ENCODE results near the gene CHST11.

CHST11 gene

DNA sequence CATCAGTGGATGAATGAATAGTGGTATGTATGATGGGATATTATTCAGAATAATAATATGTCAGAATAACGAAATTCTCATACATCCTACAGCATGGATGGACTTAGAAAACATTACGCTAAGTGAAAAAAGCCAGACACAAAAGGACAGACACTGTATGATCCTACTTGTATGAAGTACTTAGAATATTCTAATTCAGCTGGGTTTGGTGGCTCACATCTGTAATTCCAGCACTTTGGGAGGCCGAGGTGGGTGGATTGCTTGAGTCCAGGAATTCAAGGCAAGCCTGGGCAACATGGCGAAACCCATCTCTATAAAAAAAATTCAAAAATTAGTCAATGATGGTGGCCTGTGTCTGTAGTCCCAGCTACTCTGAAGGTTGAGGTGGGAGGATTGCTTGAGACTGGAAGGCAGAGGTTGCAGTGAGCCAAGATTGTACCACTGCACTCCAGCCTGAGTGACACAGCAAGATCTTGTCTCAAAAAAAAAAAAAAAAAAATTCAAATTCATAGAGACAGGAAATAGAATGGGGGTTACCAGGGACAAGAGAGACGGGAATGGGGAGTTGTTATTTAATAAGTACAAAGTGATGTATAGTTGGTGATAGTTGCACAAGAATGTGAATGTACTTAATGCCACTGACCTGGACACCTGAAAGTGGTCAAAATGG lies 132.3 kb downstream of the CHST11 start:
- no peak for DNase-seq

DNA sequence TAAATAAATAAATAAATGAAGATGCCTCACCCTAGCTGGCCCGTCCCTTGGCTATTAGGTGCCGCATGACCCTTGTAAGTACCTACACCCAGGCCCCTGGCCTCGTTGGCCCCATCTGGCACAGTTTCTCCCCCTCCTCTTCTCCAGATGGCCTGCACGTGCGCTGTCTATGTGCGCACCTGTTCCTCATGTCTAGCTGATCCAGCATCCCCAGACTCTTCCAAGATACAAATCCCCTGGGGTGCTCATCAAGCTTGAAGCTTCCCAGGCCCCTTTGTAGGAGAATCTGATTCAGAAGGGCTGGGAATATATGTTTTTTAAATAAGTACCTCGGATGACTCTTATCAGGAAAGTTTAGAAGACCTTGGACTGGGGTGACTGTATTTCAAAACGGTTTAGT lies 133.3 kb downstream of the CHST11 start:
- DNase-seq, result no peak

DNA sequence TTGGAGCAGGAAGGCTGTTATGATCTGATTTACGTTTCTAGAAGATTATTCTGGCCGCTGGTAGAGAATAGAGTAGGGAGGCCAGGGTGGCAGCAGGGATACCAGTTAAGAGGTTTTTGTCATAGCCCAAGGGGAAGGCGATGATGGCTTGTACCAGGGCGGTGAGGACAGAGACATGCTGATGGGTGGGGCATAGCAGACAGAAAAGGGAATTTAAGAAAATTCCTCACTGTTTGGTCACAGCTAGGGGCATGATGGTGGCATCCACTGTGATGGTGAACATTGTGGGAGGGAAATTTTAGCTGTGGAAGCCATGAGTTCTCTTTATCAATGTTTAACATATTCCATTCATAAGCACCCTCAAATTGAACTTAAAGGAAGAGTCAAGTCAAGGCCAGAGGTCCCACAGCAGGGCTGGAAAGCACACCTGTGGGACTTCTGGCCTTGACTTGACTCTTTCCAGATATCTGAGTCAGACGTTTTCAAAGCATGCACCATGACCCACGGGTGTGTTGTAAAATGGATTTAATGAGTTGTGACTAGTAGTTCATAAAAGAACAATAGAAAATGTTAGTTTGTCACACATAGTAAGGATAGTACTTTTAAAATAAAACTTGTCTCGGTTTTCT lies 134.6 kb downstream of the CHST11 start:
- peak in 1 of 2 experiments; percentile 38 for DNase-seq

DNA sequence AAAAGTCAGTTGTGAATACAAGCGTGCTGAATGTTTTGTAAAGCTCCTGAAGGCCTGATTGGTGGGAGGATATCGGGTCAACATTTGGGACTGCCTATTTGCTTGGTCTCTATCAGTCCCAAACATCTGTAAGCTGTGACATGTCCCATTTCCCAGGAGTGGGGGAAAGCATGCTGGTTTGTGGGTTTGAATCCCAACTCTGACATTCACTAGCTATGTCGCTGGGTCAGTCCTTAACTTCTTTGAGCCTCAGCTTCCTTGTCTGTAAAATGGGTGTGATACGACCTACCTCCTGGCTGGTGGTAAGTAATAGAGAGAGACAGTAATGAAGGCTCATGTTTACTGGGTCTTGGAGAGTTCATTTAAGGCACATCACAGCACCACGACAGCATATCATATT lies 136.7 kb downstream of the CHST11 start:
- no peak for DNase-seq

DNA sequence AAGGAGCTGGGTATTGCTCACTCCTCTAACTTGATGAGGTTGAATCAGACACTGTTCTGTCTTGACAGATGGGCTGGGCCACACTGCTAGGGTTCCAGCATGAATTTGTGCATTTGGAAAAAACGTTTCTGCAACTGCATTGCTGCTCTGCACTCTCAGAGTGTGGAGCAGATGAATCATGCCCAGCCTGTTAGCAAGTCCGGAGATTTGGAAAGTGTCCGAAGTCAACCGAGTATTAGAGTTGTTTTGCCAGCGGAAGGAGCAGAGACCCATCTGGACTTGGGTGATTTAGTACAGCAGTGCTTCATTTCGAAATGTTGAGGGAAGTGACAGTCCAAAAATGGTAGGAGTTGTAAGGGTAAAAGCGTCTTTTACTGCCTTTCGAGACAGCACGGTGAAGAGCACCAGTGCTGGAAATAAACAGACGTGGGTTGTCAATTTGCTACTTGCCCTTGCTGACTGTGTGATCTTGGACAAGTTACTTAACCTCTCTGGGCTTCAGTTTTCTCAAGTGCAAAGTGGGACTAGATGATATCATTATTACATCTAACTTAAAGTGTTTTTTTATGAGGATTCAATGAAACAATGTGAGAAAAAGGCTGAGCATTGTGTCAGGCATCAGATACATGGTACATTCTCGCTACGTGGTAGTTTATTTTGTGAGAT lies 139.5 kb downstream of the CHST11 start:
- no peak for DNase-seq

DNA sequence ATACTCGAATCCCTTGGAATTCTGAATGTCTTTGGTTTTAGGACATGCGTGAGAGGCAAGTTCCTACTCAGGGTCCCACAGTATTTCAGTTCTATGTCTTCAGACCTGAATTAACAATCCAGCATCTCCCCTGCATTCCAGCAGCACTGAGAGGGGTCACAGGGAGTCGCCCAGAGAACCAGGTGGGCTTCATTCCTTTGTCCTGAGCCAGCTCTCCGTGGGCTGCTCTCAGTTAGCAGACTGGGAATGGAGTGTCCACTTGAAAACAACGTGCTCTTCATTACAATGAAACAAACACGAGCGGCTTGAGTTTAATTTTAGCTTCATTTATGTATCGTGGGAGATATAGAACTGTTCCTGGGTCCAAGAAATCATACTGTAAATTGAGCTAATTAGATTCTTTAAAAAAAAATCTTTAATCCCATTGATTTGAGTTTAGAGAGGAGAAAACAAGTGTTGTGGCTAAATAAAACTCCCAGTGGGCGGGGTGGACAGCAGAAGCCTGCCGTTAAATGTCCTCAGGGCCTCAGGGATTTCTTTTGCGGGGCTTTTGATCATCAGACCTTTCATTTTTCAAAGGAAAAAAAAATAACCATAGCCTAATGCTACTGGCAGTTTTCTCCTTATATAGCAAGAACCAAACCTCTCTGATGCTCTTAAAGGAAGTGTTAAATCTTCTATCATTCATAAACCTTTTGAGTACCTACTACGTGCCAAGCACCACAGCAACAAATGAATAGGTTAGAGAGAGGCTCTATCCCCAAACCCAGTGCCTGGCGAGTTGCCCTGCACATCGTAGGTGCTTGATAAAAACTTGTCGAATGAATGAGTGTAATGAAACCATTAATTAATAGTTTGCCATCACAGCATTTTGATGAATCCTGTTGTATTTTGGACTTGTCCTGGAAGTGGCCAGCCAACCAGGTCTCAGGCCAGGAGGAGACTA lies 140.4 kb downstream of the CHST11 start:
- DNase-seq, result no peak

DNA sequence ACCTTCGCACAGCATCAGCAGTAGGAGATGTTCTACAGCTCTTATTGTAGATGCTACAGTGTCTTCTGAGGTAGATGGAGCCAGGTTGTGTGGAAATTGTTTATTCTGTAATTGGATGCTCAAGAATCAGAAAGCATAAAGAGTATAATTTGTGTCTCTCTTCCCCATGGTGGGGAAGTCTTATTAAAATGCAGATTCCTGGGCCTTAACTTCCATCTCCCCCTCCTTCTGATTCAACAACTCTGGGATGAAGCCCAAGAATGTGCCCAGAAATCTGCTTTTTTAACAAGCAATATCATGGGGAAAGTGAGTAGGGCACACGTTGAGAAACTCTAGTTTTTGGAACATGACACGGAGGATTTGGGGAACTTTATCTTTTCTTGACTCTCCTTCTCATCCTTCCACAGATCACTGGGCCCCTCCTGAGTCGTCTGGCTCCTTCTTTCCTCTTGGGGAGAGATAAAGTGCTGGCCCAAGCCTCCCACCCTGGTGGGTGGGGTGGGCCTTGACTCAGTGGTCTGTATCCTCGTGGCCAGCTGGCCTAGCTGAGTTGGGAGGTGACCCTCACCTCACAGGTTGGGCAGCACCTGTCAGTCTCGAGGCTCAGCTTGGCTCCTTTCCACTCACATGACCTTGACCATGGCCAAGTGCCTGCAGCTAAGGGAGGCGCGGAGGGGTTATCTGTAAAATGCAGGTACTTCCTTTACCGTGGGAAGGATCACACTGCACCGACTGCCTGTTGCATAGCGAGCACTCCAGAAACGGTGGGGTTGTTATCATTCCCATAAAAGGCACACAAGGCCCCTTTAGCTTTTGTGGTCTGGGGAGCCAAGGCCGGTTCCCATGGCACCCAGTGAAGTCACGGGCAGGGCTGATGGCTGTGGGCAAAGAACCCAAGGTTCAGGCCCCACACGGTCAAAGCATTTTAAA lies 141.9 kb downstream of the CHST11 start:
- no peak for DNase-seq

DNA sequence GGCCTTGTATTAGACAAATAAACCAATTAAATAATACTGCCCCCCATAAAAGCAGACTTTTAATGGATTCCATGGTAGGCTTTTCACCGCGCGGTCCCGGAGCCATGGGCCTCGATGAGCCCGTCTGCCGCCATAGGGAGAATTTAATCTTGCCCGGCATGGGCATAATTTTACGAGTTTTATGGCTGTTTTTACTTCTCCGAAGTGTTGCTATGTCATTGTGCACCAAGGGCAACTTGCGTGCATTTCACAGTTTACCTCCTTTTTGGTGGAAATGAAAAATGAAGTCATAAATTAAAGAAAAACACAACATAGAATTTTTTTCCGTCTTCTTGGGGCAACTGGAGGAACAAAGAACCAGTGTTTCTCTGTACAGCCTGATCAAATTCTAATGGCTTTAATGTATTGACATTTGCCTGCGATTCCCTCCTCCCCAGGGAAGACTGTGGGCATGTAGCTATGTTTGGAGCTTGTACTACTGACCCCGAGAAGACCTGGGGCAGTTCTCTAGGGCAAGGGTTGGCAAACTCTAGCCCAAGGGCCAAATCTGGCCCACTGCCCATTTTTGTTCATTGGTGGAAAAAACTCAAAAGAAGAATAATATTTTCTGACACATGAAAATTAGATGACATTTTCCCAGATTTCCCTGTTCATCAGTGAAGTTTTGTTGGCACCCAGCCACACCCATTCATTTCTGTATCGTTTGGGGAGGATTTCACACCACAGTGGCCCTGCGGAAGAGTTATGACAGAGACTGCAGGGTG lies 142.7 kb downstream of the CHST11 start:
- peak in 1 of 2 experiments; percentile 32 for DNase-seq

DNA sequence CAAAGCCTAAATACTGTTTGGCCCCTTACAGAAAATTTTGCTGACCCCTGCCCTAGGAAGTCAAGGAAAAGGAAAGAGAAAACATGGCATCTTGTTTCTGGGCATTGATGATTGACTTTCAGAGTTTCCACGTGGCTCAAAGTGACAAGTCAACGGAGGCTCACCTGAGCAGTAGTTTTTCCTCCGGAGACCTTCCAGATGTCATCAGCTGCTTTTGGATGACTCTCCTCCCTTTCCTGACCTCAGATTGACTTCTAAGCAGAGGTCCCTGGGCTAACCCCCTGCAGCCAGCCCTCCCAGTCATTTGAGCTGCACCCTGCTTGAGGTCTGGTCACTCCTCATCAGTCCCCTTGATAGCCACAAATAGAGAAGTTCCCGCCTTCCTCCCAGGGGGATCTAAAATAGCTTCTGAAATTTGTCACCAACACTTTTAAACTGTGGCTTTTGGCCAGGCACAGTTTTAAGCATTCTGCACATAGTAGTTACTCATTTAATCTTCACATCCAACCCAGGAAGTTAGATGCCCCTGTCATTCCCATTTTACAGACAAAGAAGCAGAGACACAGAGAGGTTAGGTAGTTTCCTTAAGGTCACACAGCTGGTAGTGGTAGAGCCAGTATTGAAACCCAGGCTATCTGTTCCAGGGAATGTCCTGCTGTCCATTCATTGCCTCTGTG lies 143.4 kb downstream of the CHST11 start:
- no peak for DNase-seq

DNA sequence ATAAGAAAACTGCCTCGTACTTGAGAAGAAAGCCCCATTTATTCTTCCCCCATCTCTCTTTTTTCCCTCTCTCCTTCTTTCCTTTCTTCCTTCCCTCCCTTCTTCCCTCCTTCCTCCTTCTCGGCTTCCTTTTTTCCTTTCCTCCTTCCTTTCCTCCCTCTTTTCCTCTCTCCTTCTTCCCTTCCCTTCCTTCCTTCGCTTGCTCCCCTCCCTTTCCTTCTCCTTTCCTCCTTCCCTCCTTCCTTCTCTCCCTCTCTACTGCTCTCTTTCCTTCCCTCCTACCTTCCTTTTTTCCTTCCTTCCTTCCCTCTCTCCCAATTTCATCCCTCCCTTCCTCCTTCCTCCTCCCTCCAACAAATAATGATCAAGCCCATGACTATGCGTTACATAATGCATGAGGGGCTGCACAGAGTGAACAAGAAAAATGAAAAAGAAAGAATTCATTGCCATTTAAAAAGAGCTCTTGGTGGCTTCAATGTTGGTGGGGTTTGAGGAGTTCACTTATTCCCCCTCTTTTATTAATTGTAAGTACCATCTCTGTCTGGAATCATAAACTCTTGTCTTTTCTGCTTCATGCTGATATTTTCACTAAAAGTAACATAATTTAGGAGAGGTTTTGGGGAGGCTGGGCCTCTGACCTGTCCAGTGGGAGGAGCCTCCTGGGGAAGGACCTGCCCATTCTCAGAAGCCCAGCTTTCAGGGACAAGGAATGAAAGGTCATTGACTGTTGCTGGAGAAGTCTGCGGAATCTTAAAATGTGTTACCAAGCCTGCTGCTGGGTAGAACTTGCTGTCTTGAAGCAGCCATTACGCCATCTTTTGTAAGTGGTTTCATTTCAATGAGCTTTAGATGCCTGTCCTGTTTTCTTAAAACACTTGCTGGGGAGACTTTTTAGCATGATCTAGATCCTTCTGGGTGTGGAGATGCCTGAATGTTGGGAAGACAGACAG lies 144.3 kb downstream of the CHST11 start:
- no peak for DNase-seq

DNA sequence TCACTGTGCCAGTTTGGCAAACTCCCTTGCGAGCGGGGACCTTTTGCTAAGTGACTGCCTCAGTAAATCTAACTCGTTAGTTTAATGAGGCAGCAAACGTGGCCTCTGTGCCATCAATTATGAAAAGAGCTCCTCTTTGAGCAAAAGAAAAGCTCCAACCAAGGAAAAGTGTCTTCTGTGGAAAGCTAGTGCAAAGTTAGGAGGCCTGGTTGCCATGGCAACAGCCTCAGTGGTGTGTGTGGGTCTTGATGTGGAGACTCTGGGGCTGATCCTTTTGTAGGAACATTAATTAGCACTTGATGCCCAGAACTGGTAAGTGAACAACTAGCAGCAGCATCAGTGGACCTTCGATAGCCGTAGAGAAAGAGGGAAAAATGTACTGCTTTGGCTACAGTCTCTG lies 145.7 kb downstream of the CHST11 start:
- no peak for DNase-seq

DNA sequence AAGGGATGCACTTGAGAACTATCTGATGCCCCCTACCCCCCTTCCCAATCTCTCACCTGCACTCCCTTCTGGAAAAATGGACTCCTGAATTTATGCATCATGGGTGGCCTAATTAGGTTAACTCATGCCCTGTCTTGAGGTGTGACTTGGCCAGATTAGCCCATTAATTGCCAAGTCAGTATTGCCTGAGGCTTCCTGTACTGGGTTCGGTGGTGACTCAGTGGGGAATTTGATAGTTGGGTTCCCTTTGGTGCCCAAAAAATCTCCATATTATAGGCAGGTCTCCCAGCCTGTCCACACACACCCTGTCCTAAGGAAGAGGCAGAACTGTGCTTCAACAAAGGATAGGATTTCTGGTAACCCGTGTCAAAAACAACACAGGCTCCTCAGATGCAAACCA lies 146.1 kb downstream of the CHST11 start:
- DNase-seq, result no peak

DNA sequence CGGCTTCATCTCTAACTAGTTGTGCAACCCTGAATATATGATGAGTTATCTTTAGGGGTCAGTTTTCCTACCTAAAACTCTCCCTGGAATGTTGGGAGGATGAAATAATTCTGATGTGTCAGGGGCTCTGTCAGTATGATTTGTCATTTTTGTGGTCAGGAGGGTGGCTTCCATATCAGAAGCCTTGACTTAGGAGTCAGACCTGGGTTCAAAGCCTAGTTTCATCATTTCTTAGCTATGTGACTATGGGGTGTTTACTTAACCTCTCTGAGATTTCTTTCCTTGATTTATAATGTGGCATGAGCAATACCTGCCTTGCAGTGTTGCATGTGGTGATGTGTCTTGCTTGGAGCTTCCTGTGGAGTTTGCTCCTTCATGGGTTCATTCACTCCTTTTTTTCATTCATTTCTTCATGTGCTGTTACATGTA lies 146.8 kb downstream of the CHST11 start:
- DNase-seq, result no peak

DNA sequence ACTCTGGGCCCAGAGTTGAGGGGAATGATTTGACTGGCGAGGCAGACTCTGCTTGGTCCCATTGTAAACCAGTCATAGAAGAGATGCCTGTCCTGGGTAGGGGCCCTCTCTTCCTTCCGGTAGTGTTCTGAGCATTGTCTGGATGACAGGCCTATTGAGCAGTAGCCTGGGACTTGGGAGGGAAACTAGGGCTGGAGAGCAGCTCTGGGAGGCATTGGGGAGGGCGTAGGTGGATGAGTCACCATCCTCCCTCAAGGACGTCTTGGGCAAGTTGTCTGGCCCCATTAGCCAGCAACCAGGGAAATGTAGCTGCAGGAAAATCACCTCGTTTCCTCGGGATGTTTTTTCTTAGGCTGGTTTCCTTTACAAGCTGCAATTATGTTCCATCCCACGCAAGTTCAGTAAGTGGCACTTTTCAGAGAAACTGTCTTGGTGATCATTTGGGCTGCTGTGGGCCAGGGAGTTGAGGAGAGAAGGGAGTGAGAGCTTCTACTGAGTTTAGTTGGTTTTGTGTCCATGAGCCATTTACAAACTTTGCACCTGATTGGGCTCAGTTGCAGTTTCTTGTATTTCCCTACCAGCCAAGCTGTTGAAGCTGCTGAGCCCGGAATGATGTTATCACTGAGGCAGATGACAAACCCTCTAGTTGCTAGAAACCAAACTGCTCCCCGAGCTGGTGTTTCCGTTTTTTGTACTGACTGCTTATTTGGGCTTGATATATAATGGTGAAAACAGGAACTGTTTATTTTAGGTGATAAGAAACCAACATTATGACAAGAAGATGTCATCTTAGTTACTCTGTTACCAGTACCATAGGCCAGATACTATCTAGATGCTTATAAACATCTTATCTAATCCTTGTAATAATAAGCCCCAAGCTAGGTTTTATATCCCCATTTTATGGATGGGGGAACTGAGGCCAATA lies 147.6 kb downstream of the CHST11 start:
- no peak for DNase-seq

DNA sequence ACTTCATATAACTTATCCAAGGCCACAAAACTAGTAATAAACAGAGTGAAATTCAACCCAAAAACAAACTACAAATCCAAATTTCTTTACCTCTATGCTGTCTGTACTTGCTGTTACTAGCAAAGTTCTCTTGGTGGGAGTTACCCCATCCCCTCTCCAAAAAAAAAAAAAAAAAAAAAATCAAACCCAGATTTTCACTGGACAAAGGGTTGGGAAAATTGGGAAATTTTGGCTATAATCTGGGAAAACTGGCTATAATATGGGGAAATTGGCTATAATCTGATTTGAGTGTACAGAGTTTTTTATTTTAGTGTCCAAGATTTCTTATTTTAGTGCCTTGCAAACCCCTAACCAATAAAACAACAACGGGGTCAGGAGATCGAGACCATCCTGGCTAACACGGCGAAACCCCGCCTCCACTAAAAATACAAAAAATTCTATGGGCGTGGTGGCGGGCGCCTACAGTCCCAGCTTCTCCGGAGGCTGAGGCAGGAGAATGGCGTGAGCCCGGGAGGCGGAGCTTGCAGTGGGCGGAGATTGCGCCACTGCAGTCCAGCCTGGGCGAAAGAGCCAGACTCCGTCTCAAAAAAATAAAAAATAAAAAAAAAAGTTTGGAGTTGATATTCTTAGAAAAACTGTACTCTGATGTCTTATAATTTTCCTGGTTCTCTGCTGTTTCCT lies 148.4 kb downstream of the CHST11 start:
- no peak for DNase-seq

DNA sequence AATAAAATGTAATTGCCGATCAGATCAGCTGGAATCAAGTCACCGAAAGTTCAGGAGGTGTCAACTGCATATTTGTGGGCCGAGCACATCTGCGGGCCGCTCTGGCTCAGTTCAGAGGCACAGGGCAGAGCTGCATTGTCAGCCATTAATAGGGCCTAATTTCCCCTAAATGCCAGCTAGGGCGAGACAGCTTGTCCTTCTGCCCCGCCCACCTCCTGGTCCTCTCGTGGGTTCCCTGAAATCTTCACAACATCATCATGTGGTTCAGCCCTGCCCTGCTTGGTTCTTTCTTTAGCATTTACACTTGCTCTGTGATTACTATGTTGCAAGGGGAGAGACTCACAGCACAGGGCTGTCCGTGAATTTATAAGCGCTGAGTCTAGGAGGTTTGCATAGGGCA lies 148.9 kb downstream of the CHST11 start:
- no peak for DNase-seq

DNA sequence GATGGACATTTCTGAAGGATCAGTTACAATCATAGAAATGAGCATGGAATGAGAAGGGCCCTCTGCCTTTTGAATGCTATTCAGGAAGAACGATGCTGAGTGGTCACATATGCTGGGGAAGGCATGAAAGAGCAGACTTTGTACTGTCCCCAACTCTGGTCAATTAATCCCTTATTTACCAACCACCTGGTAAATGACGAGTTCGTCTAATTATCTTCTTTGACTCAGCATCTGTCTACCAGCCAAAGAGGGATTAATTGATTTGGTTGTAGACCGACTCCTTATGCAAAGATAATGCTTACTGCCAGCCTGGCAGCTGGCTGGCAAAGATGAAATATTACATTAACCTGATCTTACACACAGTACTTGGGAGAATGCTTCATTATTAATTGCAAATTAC lies 152.2 kb downstream of the CHST11 start:
- peak; percentile 25 to 47 for DNase-seq

DNA sequence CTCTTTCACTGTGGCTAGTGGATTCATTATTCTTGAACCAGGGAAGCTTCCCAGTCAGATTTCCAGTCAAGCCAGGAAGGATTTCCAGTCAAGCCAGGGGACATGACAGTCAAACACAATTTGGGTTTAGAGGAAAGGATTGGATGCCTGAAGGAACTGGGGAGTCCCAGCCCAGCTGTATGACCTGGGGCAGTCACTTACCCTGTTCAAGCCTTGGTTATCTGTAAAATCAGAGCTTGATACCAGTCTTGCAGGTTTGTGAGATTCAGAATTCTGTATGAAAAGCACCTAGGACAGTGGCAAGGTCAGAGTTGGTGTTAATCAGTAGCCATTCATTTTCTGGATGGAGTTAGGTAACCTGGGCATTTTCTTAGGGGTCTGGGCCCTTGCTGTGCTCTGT lies 152.7 kb downstream of the CHST11 start:
- DNase-seq, result no peak
